ENCODE data around the gene RPS27.

The RPS27 gene

GRCh38 chr1:153968408-153968807 is 22.2 kb upstream of the RPS27 start:
- peak overlapping the region; percentile 84; the same call in 1 of the 2 replicates for H3K9ac ChIP-seq (ENCODE audit: low read length)
- no peak overlapping the region for H3K27ac ChIP-seq (ENCODE audit: low read length)
- H3K27me3 ChIP-seq (replicated peaks; ENCODE audit: insufficient read depth, low read length), result no peaks in the 10 kb centered on the region
- H3K4me1 ChIP-seq (ENCODE audit: low read length), result peaks cover 20% of the 10 kb centered on the region
- no peaks in the 10 kb centered on the region for H3K9me3 ChIP-seq (replicated peaks; ENCODE audit: insufficient read depth, low read length)
- H3K4me2 ChIP-seq (ENCODE audit: low read depth, low read length), result peak overlapping the region; percentile 98
- DNase-seq, result no peak
- H3K79me2 ChIP-seq (ENCODE audit: low read length), result peaks cover 21% of the 10 kb centered on the region
- no peaks in the 10 kb centered on the region for H3K9me2 ChIP-seq (replicated peaks; ENCODE audit: insufficient read depth, low read length)
- no peaks in the 10 kb centered on the region for H3K36me3 ChIP-seq (replicated peaks; ENCODE audit: insufficient read depth, low read length)
- peak overlapping the region; percentile 95 for H2AFZ ChIP-seq (ENCODE audit: low read length)
- peaks cover 37% of the 10 kb centered on the region for H3F3A ChIP-seq (ENCODE audit: insufficient read depth, low read length)
- H4K20me1 ChIP-seq (ENCODE audit: insufficient read depth, low read length), result no peaks in the 10 kb centered on the region
- no peak for TF ChIP-seq EZH2 (optimal IDR thresholded peaks at IDR 0.05; ENCODE audit: low read depth, low read length)
- TF ChIP-seq, protein P1, sequence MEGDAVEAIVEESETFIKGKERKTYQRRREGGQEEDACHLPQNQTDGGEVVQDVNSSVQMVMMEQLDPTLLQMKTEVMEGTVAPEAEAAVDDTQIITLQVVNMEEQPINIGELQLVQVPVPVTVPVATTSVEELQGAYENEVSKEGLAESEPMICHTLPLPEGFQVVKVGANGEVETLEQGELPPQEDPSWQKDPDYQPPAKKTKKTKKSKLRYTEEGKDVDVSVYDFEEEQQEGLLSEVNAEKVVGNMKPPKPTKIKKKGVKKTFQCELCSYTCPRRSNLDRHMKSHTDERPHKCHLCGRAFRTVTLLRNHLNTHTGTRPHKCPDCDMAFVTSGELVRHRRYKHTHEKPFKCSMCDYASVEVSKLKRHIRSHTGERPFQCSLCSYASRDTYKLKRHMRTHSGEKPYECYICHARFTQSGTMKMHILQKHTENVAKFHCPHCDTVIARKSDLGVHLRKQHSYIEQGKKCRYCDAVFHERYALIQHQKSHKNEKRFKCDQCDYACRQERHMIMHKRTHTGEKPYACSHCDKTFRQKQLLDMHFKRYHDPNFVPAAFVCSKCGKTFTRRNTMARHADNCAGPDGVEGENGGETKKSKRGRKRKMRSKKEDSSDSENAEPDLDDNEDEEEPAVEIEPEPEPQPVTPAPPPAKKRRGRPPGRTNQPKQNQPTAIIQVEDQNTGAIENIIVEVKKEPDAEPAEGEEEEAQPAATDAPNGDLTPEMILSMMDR (IDR thresholded peaks at IDR 0.05; ENCODE audit: low read length), result no peak
- H3K4me3 ChIP-seq (ENCODE audit: low read length), result peak overlapping the region; percentile 80

DNA sequence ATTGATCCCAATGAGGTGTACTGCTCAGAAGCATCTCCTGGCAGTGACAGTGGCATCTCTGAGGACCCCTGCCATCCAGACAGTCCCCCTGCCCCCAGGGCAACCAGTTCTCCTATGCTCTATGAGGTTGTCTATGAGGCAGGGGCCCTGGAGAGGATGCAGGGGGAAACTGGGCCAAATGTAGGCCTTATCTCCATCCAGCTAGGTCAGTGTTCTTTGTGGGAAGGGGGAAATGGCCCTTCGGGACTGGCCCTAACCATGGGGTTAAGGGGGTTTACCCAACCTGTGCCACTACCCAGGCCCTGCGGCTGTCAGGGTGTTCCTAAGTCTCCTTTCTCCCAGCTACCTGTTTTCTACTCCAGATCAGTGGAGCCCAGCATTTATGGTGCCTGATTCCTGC is 21.6 kb upstream of the RPS27 start:
- H3K9ac ChIP-seq (ENCODE audit: low read length), result no peak overlapping the region
- no peaks in the 10 kb centered on the region for H3K9me3 ChIP-seq (replicated peaks; ENCODE audit: insufficient read depth, low read length)
- H3K4me2 ChIP-seq (ENCODE audit: low read depth, low read length), result peak overlapping the region; percentile 98; the same call in 1 of the 2 replicates
- no peak for DNase-seq
- H4K20me1 ChIP-seq (ENCODE audit: insufficient read depth, low read length), result no peaks in the 10 kb centered on the region
- peaks cover 21% of the 10 kb centered on the region for H3K79me2 ChIP-seq (ENCODE audit: low read length)
- H3K27ac ChIP-seq (ENCODE audit: low read length), result no peak overlapping the region
- peaks cover 37% of the 10 kb centered on the region for H3F3A ChIP-seq (ENCODE audit: insufficient read depth, low read length)
- H3K36me3 ChIP-seq (replicated peaks; ENCODE audit: insufficient read depth, low read length), result peaks cover 2% of the 10 kb centered on the region; the same call in 1 of the 2 replicates
- TF ChIP-seq EZH2 (optimal IDR thresholded peaks at IDR 0.05; ENCODE audit: low read depth, low read length), result no peak
- no peak for TF ChIP-seq EZH2phosphoT487 (IDR thresholded peaks at IDR 0.05; ENCODE audit: low read length)
- TF ChIP-seq, protein P1 (IDR thresholded peaks at IDR 0.05; ENCODE audit: low read length), result no peak
- H3K27me3 ChIP-seq (replicated peaks; ENCODE audit: insufficient read depth, low read length), result no peaks in the 10 kb centered on the region
- H3K4me1 ChIP-seq (ENCODE audit: low read length), result peaks cover 20% of the 10 kb centered on the region
- no peak overlapping the region for H3K4me3 ChIP-seq (ENCODE audit: low read length)
- H3K9me2 ChIP-seq (replicated peaks; ENCODE audit: insufficient read depth, low read length), result no peaks in the 10 kb centered on the region
- no peak overlapping the region for H2AFZ ChIP-seq (ENCODE audit: low read length)

GRCh38 chr1:153970346-153970745 is 20.2 kb upstream of the RPS27 start:
- Histone ChIP-seq H3K9me2 (replicated peaks; ENCODE audit: insufficient read depth, low read length) (no peaks in the 10 kb centered on the region), H4K20me1 (ENCODE audit: insufficient read depth, low read length) (no peaks in the 10 kb centered on the region), H3K9me3 (replicated peaks; ENCODE audit: insufficient read depth, low read length) (no peaks in the 10 kb centered on the region), H3K27me3 (replicated peaks; ENCODE audit: insufficient read depth, low read length) (no peaks in the 10 kb centered on the region), H3K4me1 (ENCODE audit: low read length) (peaks cover 16% of the 10 kb centered on the region), H3K4me3 (ENCODE audit: low read length) (no peak overlapping the region), H3K9ac (ENCODE audit: low read length) (no peak overlapping the region), H3F3A (ENCODE audit: insufficient read depth, low read length) (peaks cover 32% of the 10 kb centered on the region), H3K4me2 (ENCODE audit: low read depth, low read length) (no peak overlapping the region), H2AFZ (ENCODE audit: low read length) (no peak overlapping the region), H3K27ac (ENCODE audit: low read length) (no peak overlapping the region), H3K36me3 (replicated peaks; ENCODE audit: insufficient read depth, low read length) (peaks cover 12% of the 10 kb centered on the region; the same call in 1 of the 2 replicates), H3K79me2 (ENCODE audit: low read length) (peaks cover 21% of the 10 kb centered on the region)
- no peak for DNase-seq
- no peak for TF ChIP-seq EZH2 (optimal IDR thresholded peaks at IDR 0.05; ENCODE audit: low read depth, low read length)
- TF ChIP-seq EZH2phosphoT487 (IDR thresholded peaks at IDR 0.05; ENCODE audit: low read length), result no peak
- TF ChIP-seq, protein P1 (IDR thresholded peaks at IDR 0.05; ENCODE audit: low read length), result no peak

All from MM.1S (cell line).